GM21619 (cell line): Measurements from ENCODE around the gene NRL.
A peak's percentile ranks its signal among the peaks of the same experiment; 100 is the strongest.

Source experiments
- ATAC-seq: cut with Tn5 transposase; IDR thresholded peaks from one replicate; pipeline ENCODE4 v1.9.1; 2021; ENCODE audit not compliant: unreplicated experiment

The NRL gene

DNA sequence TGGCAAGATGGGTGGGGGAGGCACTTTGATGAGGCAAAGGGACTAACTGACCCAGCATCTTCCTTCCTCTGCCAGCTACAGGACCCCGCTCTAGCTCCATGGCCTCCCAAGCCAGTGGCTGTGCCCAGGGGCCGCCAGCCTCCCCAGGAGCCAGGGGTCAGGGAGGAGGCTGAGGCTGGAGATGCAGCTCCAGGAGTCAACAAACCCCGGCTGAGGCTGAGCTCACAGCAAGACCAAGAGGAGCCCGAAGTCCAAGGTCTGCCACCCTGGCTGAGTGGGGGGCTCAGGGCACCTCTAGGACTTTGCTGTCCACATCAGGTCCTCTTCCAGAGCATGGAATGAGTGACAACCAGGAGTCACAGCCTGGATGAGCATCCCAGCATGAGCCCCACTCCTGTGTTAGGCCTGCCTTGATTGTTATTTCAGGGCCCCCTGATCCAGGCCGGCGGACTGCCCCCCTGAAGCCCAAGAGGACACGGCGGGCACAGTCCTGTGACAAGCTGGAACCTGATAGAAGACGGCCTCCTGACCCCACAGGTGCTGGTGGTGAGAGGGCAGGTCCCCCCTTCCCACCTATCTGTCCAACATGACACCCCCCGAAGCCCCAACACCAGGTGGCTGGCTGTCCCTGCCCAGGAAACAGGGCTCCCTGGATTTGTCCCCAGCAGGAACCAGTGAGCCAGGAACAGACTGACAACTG lies 45.9 kb downstream of the NRL start:
- no peak for ATAC-seq

DNA sequence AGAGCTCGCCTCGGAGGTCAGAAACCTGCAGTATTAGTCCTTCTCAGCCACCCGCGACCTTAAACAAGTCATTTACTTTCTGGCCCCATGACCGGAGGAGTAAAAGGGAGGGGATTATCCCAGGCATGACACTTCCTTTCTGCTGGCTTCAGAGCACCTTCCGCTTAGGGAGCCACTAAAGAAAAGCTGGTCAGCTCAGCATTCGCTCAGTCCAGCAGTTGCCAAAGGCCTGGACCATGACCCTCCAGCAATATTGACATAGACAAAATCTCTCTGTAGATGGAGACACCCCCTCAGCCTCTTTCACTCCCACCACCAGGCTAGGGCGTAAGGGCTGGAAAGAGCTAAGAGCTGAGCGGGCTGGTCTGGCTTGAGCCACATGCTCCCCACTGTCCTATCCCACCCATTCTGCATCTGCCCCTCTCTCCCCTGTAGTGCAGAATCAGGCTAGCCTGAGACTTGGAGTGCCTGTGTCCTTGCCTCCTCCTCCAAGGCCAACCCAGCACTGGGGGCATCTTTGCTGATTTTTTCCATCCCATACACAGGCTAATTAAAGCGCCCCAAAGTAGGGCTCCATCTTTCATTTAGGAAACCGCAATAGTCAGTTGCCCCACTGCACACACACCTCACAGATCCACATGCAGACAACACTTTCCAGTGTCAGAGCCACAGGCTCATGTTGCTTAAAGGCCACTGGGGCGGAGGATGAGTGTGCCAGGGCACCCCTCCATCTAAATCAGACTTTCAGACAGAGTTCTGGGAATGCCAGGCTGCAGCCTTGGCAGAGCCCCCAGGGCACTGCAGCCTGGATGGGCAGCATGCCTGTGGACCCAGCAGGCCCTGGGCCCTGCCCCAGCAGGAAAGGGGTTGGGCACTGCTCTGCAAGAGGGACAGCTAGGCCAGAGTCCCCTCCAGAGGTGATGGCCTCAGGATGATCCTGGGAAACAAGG lies 47.3 kb downstream of the NRL start:
- no peak for ATAC-seq

- no peak for ATAC-seq
Measured at GRCh38 chr14:24066496-24067132, 48.1 kb downstream of the NRL start.

DNA sequence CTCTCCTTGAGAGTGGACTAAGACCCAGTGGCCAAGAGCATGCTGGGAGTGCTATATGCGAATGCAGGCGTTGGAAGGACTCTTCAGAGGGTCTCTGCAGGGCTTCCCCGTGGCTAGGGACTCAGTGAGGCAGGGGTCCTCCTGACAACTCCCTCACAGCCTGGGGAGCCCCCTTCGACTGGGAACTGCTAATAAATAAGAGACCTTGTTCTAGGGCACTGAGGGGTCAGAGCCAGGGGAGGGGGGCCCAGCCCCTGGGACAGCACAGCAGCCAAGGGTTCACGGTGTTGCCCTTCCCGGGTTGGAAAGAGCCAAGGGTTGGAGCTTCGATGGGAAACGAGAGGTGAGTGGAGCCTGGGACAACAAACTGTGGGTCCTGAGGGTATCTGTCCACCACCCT lies 49.3 kb downstream of the NRL start:
- no peak for ATAC-seq

- ATAC-seq = no peak
Measured at GRCh38 chr14:24064856-24065255, 49.9 kb downstream of the NRL start.

- ATAC-seq = no peak
Measured at GRCh38 chr14:24064091-24064795, 50.5 kb downstream of the NRL start.

- ATAC-seq = no peak
Measured at GRCh38 chr14:24063263-24063836, 51.4 kb downstream of the NRL start.

DNA sequence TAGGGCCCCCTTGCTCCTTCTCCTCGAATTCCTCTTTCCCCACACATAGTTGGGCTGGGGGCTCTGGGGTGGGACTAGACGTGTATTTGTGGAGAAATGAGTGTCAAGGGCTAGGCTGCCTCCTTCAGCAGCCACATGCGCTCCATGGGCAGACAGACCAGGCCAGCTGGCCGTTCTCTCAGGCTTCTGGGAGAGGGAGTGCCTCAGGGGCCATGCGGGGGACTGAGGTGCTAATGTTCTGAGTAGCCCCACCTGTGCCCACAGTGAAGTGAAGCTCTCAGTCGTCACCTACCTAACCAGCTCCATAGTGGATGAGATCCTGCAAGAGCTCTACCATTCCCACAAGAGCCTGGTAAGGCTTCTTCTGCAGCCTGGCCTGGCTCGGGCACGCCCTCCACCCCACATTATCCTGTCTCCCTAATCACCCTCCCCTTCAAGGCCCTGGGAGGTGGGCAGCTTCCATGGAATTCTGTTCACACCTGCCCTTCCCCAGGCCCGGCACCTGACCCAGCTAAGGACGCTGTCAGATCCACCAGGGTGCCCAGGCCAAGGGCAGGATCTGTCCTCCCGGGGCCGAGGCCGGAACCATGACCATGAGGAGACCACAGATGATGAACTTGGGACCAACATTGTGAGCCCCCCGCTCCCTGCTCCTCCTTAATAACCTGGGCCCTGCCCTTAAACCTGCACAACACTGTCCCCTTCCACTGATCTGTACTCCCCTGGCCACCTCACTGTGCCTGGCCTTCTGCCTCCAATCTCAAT lies 52.4 kb downstream of the NRL start:
- no peak for ATAC-seq

DNA sequence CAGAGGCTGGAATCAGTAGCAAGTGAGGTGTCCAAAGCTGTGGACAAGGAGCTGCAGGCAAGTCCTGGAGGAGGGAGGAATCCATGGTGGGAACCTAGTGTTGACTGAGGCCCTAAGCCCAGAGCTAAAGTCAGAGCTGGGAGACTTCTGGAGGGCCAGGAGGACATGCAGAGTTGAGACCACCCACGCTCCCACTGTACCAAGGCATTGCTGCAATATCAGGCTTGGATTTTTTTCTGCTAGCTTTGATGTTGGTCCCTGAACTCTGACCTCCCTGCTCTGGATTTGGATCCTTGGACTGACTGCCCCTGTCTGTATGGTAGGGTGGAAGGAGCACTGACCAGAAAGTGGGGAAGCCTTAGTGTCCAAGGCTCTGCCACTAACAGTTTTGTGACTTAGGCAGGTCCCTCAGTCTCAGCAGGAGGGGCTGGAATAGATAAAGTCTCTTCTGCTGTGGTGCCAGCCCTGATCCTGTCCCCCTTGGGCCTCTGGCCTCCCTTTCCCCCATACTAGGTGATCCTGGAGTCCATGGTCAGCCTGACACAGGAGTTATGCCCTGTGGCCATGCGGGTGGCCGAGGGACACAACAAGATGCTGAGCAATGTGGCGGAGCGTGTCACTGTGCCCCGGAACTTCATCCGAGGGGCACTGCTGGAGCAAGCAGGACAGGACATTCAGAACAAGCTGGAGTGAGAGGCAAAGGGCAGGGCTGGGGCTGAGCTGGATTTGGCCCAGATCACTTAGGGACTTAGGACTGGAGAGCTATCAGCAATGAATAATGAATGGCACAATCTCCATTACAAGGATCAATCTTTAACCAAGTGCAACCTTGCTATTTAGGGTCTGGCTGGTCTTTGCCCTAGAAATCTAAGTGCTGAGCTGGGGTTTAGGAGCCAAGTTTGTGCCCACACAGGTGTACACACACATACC lies 53.5 kb downstream of the NRL start:
- no peak for ATAC-seq

GRCh38 chr14:24060443-24060842 lies 54.3 kb downstream of the NRL start:
- no peak for ATAC-seq

DNA sequence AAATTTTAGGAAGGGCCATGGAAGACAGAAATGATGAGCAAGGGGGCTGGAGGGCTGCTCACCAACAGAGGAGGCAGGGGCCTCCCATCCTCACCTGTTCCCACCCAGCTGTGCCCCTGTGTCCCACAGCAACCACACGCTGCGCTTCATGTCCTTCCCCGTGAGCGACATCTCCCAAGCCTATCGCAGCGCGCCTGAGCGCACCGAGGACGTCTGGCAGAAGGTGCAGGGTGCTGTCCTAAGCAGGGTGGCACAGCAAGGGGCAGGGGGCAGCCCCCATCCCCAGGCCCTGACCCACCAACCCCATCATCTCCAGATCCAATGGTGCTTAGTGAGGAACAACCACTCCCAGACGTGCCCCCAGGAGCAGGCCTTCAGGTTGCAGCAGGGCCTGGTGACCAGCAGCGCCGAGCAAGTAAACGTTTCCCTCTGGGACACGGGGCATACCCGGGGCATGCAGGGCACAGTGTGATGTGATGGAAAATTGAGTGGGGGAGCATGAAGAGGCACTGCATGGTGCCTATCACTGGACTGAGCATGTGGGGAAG lies 54.8 kb downstream of the NRL start:
- no peak for ATAC-seq

GRCh38 chr14:24058951-24059475 lies 55.7 kb downstream of the NRL start:
- no peak for ATAC-seq

DNA sequence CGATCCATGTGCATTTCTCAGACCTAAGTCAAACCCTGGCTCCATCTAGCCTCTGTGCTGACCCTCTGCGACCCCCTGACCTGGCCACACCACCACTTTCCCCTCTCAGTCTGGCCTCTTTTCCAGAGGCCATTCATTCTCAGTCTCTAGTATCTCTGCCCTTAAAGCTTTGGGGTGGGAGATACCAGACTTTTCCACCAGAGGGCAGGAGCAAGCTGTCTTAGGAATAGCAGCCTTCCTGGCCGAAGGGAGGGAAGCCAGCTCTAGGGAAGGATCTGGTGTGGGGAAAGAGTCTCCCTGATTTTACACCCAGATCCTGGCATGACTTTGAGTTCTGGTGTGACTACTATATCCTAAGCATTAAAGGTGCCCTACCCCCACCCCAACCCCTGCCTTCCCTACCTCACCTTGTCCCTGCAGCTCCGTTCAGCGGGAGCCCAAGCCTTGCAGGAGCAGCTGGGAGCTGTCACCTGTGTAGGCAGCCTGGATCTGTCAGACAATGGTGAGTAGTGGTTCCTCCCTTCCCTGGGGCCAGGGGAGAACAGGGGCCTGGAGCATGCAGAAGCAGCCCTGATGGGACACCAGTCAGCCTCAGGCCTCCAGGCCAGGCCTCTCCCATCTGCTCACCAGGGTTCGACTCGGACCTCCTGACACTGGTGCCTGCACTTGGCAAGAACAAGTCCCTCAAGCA lies 56.3 kb downstream of the NRL start:
- ATAC-seq = peak; percentile 70

DNA sequence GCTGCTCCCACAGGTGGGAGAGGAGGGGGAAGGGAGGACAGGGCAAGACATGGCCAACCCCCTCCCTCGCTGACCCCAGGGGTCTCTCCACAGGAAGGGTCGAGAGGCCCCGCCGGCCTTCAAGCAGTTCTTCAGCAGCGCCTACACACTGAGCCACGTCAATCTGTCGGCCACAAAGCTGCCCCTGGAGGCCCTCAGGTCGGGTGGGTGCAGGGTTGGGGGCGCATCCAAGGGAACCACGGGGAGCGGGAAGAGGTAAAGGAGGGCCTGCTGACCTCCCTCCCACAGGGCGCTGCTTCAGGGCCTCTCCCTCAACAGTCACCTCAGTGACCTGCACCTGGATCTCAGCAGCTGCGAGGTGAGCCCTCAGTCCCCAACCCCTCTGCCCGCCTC lies 56.9 kb downstream of the NRL start:
- no peak for ATAC-seq

DNA sequence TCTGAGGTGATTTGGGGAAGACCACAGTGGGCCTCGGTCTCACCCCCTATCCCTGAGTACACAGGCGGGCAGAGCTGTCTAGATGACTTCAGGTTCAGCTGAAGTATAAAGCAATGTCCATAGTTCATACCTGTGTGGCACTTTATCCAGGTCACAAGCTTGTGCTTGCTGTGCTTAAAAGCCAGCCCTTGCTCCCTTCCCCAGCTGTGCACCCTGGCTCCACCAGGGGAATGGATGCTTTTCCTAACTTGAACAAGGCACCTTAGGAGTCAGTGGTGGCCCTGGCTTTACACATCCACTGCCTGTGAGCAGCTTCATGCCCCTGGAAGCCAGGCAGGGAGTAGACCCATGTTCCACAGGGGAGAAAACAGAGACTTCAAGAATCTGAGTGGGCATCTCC lies 57.5 kb downstream of the NRL start:
- no peak for ATAC-seq

- no peak for ATAC-seq
Measured at GRCh38 chr14:24056800-24057184, 58.0 kb downstream of the NRL start.

DNA sequence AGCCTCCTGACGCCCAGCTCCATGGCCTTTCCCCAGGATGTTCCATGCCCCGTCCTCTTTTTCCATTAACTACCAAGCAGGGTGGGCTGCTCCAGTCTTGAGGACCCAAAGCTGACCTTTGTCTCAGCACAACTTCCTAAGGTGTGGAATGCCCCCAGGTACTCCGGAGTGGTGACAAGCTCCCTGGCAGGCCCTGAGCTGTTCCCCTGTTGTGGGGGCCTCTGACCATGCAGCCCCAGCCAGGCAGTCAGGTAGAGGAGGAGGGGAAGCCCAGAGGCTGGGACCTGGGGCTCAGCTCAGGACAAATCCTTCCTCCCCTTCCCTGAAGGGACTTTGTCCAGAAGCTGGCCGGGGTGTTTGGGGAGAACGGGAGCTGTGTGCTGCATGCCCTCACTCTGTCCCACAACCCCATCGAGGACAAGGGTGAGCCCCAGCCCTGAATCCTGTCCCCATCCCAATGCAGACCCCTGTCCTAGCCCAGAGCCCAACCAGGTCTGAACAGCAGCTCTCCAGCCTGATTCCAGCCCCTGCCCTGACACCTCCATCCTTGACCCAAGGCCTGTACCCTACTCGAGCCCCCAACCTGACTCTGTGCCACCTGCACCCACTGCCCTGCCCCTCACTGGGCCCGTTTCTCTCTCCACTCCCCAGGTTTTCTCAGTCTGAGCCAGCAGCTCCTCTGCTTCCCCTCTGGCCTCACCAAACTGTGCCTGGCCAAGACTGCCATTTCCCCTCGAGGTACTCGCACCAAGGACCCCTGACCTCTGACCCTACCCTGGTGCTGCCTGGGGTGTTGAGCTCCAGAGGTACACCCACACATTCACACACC lies 58.6 kb downstream of the NRL start:
- no peak for ATAC-seq
